ENCODE measurements around the gene TBX6.

Gene TBX6

GRCh38 chr16:30113031-30113710 is 21.4 kb upstream of the TBX6 start, which contains the start of gene GDPD3:
TSS of gene GDPD3 (minus strand) at chr16:30113537. CDS start at chr16:30113478, 59 bp downstream.
- DNase-seq, result no peak

GRCh38 chr16:30112197-30113030 is 20.7 kb upstream of the TBX6 start:
- DNase-seq, result peak; percentile 54

- DNase-seq, result no peak
Observed at GRCh38 chr16:30110661-30111060, 18.9 kb upstream of the TBX6 start.

- DNase-seq, result no peak
Observed at GRCh38 chr16:30108059-30108850, 16.5 kb upstream of the TBX6 start.

GRCh38 chr16:30104492-30104891 is 12.8 kb upstream of the TBX6 start:
- no peak for DNase-seq

- no peak for DNase-seq
Observed at GRCh38 chr16:30104090-30104489, 12.4 kb upstream of the TBX6 start.

- no peak for DNase-seq
Observed at GRCh38 chr16:30096862-30097563, 5.3 kb upstream of the TBX6 start.

GRCh38 chr16:30096105-30096861 is 4.6 kb upstream of the TBX6 start, which contains the start of gene YPEL3:
TSS of gene YPEL3 (minus strand) at chr16:30096213. CDS start at chr16:30095482, 731 bp downstream.
- DNase-seq, result peak; percentile 86

GRCh38 chr16:30095166-30096078 is 3.7 kb upstream of the TBX6 start:
- DNase-seq, result peak; percentile 23

- DNase-seq, result no peak
Observed at GRCh38 chr16:30094541-30095165, 2.9 kb upstream of the TBX6 start.

GRCh38 chr16:30092373-30093010 is 768 bp upstream of the TBX6 start:
- DNase-seq, result peak; percentile 55

- no peak for DNase-seq
Observed at GRCh38 chr16:30090610-30091331, 953 bp downstream of the TBX6 start.

GRCh38 chr16:30088832-30089624 is 2.7 kb downstream of the TBX6 start:
- DNase-seq, result no peak

- no peak for DNase-seq
Observed at GRCh38 chr16:30088237-30088831, 3.4 kb downstream of the TBX6 start.

GRCh38 chr16:30087181-30087898 is 4.4 kb downstream of the TBX6 start:
- no peak for DNase-seq

GRCh38 chr16:30086291-30087140 is 5.2 kb downstream of the TBX6 start:
- DNase-seq, result no peak

All from activated CD4-positive, alpha-beta T cell treated with anti-CD3 and anti-CD28 coated beads, Interleukin-2, amount 50 U/mL, for 1 hour (primary cell).